Omental fat pad (tissue), 4 donors: ENCODE measurements around the gene COPE. TPM values are rescaled to one million over a fixed set of nuclear protein-coding genes. Genes with fewer than 3 reads are reported as not detected.

Experiments used
- ATAC-seq: fragments of 150-250 bp; one replicate; pipeline ENCODE4 v1.9.1; 2016; ENCODE audit warnings: mild to moderate bottlenecking, moderate library complexity; ENCODE audit not compliant: low FRiP score
- DNase-seq: peaks from one replicate; pipeline ENCODE4 v3.0.0-alpha.2; 2019; ENCODE audit warnings: low spot score
- CTCF ChIP-seq, 3 donors: fragments of 450-650 bp; IDR thresholded peaks; one replicate each; pipeline ENCODE4 v1.5.1; 2016 to 2017; ENCODE audit warnings: antibody characterized with exemption in 3 of 3, mild to moderate bottlenecking in 3 of 3, moderate library complexity in 2 of 3
- total RNA-seq, 4 donors: library from RNA; depleted of rRNA; stranded (reverse); fragments of >200 nt; gene quantifications; one replicate each; pipeline ENCODE4 v1.1.0, GENCODE V29; 2016

The COPE gene
- total RNA-seq, 4 donors from 2014 or later = 158 to 202 (median 169) TPM

- ATAC-seq (no peak), DNase-seq (no peak)
- no peak for TF ChIP-seq CTCF (IDR thresholded peaks at IDR 0.05)
These were observed 40.2 kb downstream of the COPE start for GRCh38 chr19:18878858-18879578.

GRCh38 chr19:18878058-18878797 is 41.0 kb downstream of the COPE start:
- ATAC-seq (no peak), DNase-seq (no peak)
- TF ChIP-seq CTCF (IDR thresholded peaks at IDR 0.05) = no peak

GRCh38 chr19:18876865-18877264 is 42.3 kb downstream of the COPE start:
- no peak for DNase-seq
- no peak for TF ChIP-seq CTCF (IDR thresholded peaks at IDR 0.05)
- ATAC-seq = no peak

- ATAC-seq (no peak), DNase-seq (no peak)
- TF ChIP-seq CTCF (IDR thresholded peaks at IDR 0.05) = no peak
These were observed 43.5 kb downstream of the COPE start for GRCh38 chr19:18875726-18876125.

GRCh38 chr19:18871543-18871942 is 47.6 kb downstream of the COPE start:
- no peak for DNase-seq
- ATAC-seq = no peak
- no peak for TF ChIP-seq CTCF (IDR thresholded peaks at IDR 0.05)

- ATAC-seq (no peak), DNase-seq (no peak)
- TF ChIP-seq CTCF (IDR thresholded peaks at IDR 0.05) = no peak
These were observed 48.5 kb downstream of the COPE start for GRCh38 chr19:18870531-18871172.
